HepG2 (cell line): ENCODE data around the gene TNFAIP8L1. TPM values are rescaled to one million over a fixed set of nuclear protein-coding genes. Genes with fewer than 3 reads are reported as not detected.

Source experiments
- ELF3 ChIP-seq: IDR thresholded peaks from 2 replicates; pipeline ENCODE4 v1.6.1; 2016; ENCODE audit warnings: missing genetic modification reagents, missing compliant biosample characterization
- GATA4 ChIP-seq: sonication (generic); IDR thresholded peaks from 2 replicates; pipeline ENCODE4 v1.6.1; 2016; ENCODE audit warnings: antibody characterized with exemption, low read depth, borderline replicate concordance
- GATAD1 ChIP-seq: IDR thresholded peaks from 2 replicates; pipeline ENCODE4 v1.6.1; 2016; ENCODE audit warnings: missing genetic modification reagents, missing compliant biosample characterization
- KLF11 ChIP-seq: IDR thresholded peaks from 2 replicates; pipeline ENCODE4 v1.6.1; 2016; ENCODE audit warnings: missing compliant biosample characterization
- KMT2A ChIP-seq: sonication (generic); formaldehyde crosslinking; IDR thresholded peaks from 2 replicates; pipeline ENCODE4 v1.4.0; 2020; ENCODE audit warnings: missing genetic modification reagents
- MED1 ChIP-seq: sonication (generic); formaldehyde crosslinking; IDR thresholded peaks from 2 replicates; pipeline ENCODE4 v1.4.0; 2020; ENCODE audit warnings: missing genetic modification reagents
- SMAD3 ChIP-seq: sonication (generic); formaldehyde crosslinking; IDR thresholded peaks from 2 replicates; pipeline ENCODE4 v1.4.0; 2020; ENCODE audit warnings: missing genetic modification reagents
- TCF7 ChIP-seq: sonication (generic); IDR thresholded peaks from 2 replicates; pipeline ENCODE4 v1.6.1; 2016; ENCODE audit warnings: antibody characterized with exemption, low read depth
- TEAD2 ChIP-seq: sonication (generic); formaldehyde crosslinking; IDR thresholded peaks from 2 replicates; pipeline ENCODE4 v1.9.0; 2021; ENCODE audit warnings: missing genetic modification reagents
- ZBTB38 ChIP-seq: sonication (generic); formaldehyde crosslinking; IDR thresholded peaks from 2 replicates; pipeline ENCODE4 v1.5.1; 2020; ENCODE audit warnings: mild to moderate bottlenecking, missing genetic modification reagents
- ZKSCAN5 ChIP-seq: sonication (generic); formaldehyde crosslinking; IDR thresholded peaks from 2 replicates; pipeline ENCODE4 v1.5.1; 2020; ENCODE audit warnings: mild to moderate bottlenecking, missing genetic modification reagents
- ZNF256 ChIP-seq: sonication (generic); formaldehyde crosslinking; conservative IDR thresholded peaks from 2 replicates; pipeline ENCODE4 v1.4.0; 2020; ENCODE audit warnings: missing genetic modification reagents
- ZNF430 ChIP-seq: sonication (generic); formaldehyde crosslinking; IDR thresholded peaks from 2 replicates; pipeline ENCODE4 v1.9.0; 2021; ENCODE audit warnings: mild to moderate bottlenecking, missing genetic modification reagents
- ZNF589 ChIP-seq: sonication (generic); formaldehyde crosslinking; conservative IDR thresholded peaks from 2 replicates; pipeline ENCODE4 v1.8.0; 2022; ENCODE audit warnings: mild to moderate bottlenecking, moderate library complexity, missing genetic modification reagents
- polyA plus RNA-seq, 8 experiments: library from polyadenylated mRNA; depleted of rRNA in 3 of 8; stranded (reverse) in 7 of 8; unstranded in 1 of 8; fragments of >200 nt; fragmentation: Illumina TruSeq in 4 of 8; extraction: Trizol in 4 of 8; gene quantifications; 2 replicates each; pipeline versions ENCODE4 v1.2.1 to v1.2.3, GENCODE V29; 2011 to 2016; ENCODE audit warnings: low read depth in 4 of 8, missing spikeins in 1 of 8, mixed read lengths in 1 of 8; ENCODE audit not compliant: insufficient read depth in 1 of 8
- total RNA-seq, 5 experiments: library from RNA; depleted of rRNA; stranded (reverse); fragments of >200 nt; fragmentation: Illumina TruSeq; extraction: Trizol; gene quantifications; 2 replicates each; pipeline ENCODE4 v1.2.3, GENCODE V29; 2016; ENCODE audit warnings: low read depth in 1 of 5
- TF ChIP-seq, protein P1 (sequence below): sonication (generic); formaldehyde crosslinking; IDR thresholded peaks from 2 replicates; pipeline ENCODE4 v1.4.0; 2020; ENCODE audit warnings: missing genetic modification reagents
- TF ChIP-seq, protein P2 (sequence below): sonication (generic); formaldehyde crosslinking; IDR thresholded peaks from 2 replicates; pipeline ENCODE4 v1.5.0; 2020; ENCODE audit warnings: missing genetic modification reagents
- TF ChIP-seq, protein P3 (sequence below): IDR thresholded peaks from 2 replicates; pipeline ENCODE4 v1.6.1; 2016; ENCODE audit warnings: low read depth, control low read depth
- TF ChIP-seq, protein P4 (sequence below), 2 experiments: sonication (generic) in 1 of 2; formaldehyde crosslinking in 1 of 2; IDR thresholded peaks; 2 replicates each; pipeline versions ENCODE4 v1.4.0 to v1.6.1; 2018 to 2020; ENCODE audit warnings: missing genetic modification reagents in 2 of 2, borderline replicate concordance in 1 of 2, low read depth in 1 of 2, mild to moderate bottlenecking in 1 of 2, missing biosample characterization in 1 of 2
- TF ChIP-seq, protein P5 (sequence below): sonication (generic); formaldehyde crosslinking; IDR thresholded peaks from 2 replicates; pipeline ENCODE4; 2020; ENCODE audit warnings: missing genetic modification reagents, mild to moderate bottlenecking, borderline replicate concordance
- TF ChIP-seq, protein P6 (sequence below): IDR thresholded peaks from 2 replicates; pipeline ENCODE4 v1.6.1; 2012; ENCODE audit warnings: inconsistent platforms

The TNFAIP8L1 gene
- total and polyA plus RNA-seq, 2 of the 13 experiments (the other 11 are each of a cell fraction or from before 2014, with no cell fraction given) = 13.4 to 21.4 TPM

DNA sequence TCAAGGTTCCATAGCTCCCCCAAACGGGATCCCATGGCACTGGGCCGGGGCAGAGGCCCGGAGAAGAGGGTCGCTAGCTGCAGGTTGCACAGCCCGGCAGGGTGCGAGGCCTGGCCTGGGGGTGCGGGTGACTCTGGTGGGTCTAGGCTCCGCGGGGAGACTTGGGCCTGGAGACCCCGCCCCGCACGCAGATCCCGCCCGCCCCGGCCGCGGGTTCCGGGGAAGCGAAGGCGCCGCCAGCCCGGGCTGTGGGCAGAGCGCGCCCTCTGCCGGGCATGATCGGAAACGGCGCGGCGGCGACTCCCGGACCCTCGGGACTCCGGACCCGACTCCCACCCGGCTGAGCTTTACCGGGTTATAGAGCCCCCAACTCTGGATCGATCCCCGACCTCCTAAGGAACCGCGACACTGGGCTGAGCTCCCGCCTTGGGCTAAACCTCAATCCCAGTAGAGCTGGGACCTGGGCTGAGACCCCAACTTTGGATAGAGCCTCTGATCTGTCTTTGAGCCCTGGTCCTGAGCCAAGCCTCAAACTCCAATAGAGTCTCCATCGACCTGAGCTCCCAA lies 3.1 kb upstream of the TNFAIP8L1 start (continued):
- TF ChIP-seq, protein P1, sequence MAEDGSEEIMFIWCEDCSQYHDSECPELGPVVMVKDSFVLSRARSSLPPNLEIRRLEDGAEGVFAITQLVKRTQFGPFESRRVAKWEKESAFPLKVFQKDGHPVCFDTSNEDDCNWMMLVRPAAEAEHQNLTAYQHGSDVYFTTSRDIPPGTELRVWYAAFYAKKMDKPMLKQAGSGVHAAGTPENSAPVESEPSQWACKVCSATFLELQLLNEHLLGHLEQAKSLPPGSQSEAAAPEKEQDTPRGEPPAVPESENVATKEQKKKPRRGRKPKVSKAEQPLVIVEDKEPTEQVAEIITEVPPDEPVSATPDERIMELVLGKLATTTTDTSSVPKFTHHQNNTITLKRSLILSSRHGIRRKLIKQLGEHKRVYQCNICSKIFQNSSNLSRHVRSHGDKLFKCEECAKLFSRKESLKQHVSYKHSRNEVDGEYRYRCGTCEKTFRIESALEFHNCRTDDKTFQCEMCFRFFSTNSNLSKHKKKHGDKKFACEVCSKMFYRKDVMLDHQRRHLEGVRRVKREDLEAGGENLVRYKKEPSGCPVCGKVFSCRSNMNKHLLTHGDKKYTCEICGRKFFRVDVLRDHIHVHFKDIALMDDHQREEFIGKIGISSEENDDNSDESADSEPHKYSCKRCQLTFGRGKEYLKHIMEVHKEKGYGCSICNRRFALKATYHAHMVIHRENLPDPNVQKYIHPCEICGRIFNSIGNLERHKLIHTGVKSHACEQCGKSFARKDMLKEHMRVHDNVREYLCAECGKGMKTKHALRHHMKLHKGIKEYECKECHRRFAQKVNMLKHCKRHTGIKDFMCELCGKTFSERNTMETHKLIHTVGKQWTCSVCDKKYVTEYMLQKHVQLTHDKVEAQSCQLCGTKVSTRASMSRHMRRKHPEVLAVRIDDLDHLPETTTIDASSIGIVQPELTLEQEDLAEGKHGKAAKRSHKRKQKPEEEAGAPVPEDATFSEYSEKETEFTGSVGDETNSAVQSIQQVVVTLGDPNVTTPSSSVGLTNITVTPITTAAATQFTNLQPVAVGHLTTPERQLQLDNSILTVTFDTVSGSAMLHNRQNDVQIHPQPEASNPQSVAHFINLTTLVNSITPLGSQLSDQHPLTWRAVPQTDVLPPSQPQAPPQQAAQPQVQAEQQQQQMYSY (CRISPR knock-in tag) = peak; percentile 61; the same call in 1 of the 2 replicates
- TF ChIP-seq MED1 (CRISPR knock-in tag) = 0 out of 2 replicates have a peak, but pooled peaks have one; percentile 32
- TF ChIP-seq, protein P2, sequence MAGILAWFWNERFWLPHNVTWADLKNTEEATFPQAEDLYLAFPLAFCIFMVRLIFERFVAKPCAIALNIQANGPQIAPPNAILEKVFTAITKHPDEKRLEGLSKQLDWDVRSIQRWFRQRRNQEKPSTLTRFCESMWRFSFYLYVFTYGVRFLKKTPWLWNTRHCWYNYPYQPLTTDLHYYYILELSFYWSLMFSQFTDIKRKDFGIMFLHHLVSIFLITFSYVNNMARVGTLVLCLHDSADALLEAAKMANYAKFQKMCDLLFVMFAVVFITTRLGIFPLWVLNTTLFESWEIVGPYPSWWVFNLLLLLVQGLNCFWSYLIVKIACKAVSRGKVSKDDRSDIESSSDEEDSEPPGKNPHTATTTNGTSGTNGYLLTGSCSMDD (CRISPR knock-in tag) = no peak
- no peak for TF ChIP-seq TEAD2 (CRISPR knock-in tag)
- no peak for TF ChIP-seq ZNF589 (CRISPR knock-in tag)
- TF ChIP-seq GATA4 = no peak
- TF ChIP-seq ZNF430 = no peak
- no peak for TF ChIP-seq GATAD1 (CRISPR knock-in tag)
- no peak for TF ChIP-seq KLF11 (CRISPR knock-in tag)
- TF ChIP-seq, protein P3, sequence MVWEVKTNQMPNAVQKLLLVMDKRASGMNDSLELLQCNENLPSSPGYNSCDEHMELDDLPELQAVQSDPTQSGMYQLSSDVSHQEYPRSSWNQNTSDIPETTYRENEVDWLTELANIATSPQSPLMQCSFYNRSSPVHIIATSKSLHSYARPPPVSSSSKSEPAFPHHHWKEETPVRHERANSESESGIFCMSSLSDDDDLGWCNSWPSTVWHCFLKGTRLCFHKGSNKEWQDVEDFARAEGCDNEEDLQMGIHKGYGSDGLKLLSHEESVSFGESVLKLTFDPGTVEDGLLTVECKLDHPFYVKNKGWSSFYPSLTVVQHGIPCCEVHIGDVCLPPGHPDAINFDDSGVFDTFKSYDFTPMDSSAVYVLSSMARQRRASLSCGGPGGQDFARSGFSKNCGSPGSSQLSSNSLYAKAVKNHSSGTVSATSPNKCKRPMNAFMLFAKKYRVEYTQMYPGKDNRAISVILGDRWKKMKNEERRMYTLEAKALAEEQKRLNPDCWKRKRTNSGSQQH = no peak
- TF ChIP-seq TCF7 = no peak
- 0 out of 2 replicates have a peak, but pooled peaks have one; percentile 78 for TF ChIP-seq ZNF256 (CRISPR knock-in tag)
- TF ChIP-seq, protein P4, sequence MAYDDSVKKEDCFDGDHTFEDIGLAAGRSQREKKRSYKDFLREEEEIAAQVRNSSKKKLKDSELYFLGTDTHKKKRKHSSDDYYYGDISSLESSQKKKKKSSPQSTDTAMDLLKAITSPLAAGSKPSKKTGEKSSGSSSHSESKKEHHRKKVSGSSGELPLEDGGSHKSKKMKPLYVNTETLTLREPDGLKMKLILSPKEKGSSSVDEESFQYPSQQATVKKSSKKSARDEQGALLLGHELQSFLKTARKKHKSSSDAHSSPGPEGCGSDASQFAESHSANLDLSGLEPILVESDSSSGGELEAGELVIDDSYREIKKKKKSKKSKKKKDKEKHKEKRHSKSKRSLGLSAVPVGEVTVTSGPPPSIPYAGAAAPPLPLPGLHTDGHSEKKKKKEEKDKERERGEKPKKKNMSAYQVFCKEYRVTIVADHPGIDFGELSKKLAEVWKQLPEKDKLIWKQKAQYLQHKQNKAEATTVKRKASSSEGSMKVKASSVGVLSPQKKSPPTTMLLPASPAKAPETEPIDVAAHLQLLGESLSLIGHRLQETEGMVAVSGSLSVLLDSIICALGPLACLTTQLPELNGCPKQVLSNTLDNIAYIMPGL (CRISPR knock-in tag; IDR thresholded peaks at IDR 0.05; ENCODE audit: borderline replicate concordance in 1 of 2, low read depth in 1 of 2) = peak; percentile 80 to 90; a peak in 3 of 4 replicates
- TF ChIP-seq, protein P5, sequence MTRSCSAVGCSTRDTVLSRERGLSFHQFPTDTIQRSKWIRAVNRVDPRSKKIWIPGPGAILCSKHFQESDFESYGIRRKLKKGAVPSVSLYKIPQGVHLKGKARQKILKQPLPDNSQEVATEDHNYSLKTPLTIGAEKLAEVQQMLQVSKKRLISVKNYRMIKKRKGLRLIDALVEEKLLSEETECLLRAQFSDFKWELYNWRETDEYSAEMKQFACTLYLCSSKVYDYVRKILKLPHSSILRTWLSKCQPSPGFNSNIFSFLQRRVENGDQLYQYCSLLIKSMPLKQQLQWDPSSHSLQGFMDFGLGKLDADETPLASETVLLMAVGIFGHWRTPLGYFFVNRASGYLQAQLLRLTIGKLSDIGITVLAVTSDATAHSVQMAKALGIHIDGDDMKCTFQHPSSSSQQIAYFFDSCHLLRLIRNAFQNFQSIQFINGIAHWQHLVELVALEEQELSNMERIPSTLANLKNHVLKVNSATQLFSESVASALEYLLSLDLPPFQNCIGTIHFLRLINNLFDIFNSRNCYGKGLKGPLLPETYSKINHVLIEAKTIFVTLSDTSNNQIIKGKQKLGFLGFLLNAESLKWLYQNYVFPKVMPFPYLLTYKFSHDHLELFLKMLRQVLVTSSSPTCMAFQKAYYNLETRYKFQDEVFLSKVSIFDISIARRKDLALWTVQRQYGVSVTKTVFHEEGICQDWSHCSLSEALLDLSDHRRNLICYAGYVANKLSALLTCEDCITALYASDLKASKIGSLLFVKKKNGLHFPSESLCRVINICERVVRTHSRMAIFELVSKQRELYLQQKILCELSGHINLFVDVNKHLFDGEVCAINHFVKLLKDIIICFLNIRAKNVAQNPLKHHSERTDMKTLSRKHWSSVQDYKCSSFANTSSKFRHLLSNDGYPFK (CRISPR knock-in tag) = no peak
- TF ChIP-seq SMAD3 = no peak
- TF ChIP-seq, protein P6, sequence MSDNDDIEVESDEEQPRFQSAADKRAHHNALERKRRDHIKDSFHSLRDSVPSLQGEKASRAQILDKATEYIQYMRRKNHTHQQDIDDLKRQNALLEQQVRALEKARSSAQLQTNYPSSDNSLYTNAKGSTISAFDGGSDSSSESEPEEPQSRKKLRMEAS = peak; percentile 35; the same call in 1 of the 2 replicates
- TF ChIP-seq KMT2A (CRISPR knock-in tag) = no peak
- TF ChIP-seq ZBTB38 (CRISPR knock-in tag) = no peak
- no peak for TF ChIP-seq ELF3 (CRISPR knock-in tag)
- TF ChIP-seq ZKSCAN5 (CRISPR knock-in tag) = no peak
